ENCODE data around the gene GP5. TPM values are rescaled to one million over a fixed set of nuclear protein-coding genes. Genes with fewer than 3 reads are reported as not detected.

Gene GP5
- total and polyA plus RNA-seq, 4 donors = 0.03 to 3.3 (median 0.16) TPM

DNA sequence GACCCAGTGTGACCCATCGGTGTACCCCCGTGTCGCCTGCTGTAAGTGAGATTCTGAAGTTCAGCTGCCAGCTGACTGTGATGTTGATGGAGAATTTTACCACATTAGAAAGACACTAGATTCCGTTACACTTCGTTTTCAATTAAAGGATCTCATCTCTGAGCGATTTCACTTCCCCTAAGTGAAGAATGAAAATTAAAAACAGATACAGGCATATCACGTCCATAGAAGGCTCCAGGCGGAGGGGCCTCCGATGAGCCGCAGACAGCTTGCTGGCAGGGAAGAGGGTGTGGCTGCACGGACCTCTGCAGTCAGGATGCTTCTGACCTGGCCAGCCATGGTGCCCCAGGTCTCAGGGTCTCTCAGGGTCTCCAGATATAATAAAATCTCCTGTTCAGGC is 41.4 kb downstream of the GP5 start:
- Histone ChIP-seq H3K4me1 (ENCODE audit: control insufficient read depth in 4 of 4, insufficient read depth in 4 of 4, low read length in 3 of 4) (no peaks in the 10 kb centered on the region), H3K9me3 (ENCODE audit: control insufficient read depth in 4 of 4, low read length in 3 of 4) (no peaks in the 10 kb centered on the region), H3K4me3 (ENCODE audit: low read depth in 1 of 3, low read length in 3 of 3) (no peak overlapping the region), H3K36me3 (ENCODE audit: control insufficient read depth in 4 of 4, insufficient read depth in 3 of 4, low read depth in 1 of 4, low read length in 3 of 4) (no peaks in the 10 kb centered on the region), H3K27me3 (ENCODE audit: control insufficient read depth in 4 of 4, insufficient read depth in 4 of 4, low read length in 3 of 4) (no peaks in the 10 kb centered on the region), H3K27ac (ENCODE audit: low read depth in 1 of 2, low read length in 2 of 2) (no peak overlapping the region), H3K9ac (ENCODE audit: low read depth in 1 of 2, low read length in 2 of 2) (no peak overlapping the region)
- DNase-seq (ENCODE audit: low spot score) = no peak
- TF ChIP-seq HNF4G (IDR thresholded peaks at IDR 0.05) = no peak
- TF ChIP-seq, protein P1, sequence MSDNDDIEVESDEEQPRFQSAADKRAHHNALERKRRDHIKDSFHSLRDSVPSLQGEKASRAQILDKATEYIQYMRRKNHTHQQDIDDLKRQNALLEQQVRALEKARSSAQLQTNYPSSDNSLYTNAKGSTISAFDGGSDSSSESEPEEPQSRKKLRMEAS (IDR thresholded peaks at IDR 0.05) = no peak
- TF ChIP-seq NR2F2 (IDR thresholded peaks at IDR 0.05) = no peak
- TF ChIP-seq YY1 (IDR thresholded peaks at IDR 0.05) = no peak
- TF ChIP-seq RXRA (IDR thresholded peaks at IDR 0.05) = no peak
- TF ChIP-seq SP1 (IDR thresholded peaks at IDR 0.05) = no peak
- TF ChIP-seq, protein P2, sequence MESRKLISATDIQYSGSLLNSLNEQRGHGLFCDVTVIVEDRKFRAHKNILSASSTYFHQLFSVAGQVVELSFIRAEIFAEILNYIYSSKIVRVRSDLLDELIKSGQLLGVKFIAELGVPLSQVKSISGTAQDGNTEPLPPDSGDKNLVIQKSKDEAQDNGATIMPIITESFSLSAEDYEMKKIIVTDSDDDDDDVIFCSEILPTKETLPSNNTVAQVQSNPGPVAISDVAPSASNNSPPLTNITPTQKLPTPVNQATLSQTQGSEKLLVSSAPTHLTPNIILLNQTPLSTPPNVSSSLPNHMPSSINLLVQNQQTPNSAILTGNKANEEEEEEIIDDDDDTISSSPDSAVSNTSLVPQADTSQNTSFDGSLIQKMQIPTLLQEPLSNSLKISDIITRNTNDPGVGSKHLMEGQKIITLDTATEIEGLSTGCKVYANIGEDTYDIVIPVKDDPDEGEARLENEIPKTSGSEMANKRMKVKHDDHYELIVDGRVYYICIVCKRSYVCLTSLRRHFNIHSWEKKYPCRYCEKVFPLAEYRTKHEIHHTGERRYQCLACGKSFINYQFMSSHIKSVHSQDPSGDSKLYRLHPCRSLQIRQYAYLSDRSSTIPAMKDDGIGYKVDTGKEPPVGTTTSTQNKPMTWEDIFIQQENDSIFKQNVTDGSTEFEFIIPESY (IDR thresholded peaks at IDR 0.05) = no peak
- no peak for TF ChIP-seq FOXA1 (IDR thresholded peaks at IDR 0.05)
- TF ChIP-seq, protein P3, sequence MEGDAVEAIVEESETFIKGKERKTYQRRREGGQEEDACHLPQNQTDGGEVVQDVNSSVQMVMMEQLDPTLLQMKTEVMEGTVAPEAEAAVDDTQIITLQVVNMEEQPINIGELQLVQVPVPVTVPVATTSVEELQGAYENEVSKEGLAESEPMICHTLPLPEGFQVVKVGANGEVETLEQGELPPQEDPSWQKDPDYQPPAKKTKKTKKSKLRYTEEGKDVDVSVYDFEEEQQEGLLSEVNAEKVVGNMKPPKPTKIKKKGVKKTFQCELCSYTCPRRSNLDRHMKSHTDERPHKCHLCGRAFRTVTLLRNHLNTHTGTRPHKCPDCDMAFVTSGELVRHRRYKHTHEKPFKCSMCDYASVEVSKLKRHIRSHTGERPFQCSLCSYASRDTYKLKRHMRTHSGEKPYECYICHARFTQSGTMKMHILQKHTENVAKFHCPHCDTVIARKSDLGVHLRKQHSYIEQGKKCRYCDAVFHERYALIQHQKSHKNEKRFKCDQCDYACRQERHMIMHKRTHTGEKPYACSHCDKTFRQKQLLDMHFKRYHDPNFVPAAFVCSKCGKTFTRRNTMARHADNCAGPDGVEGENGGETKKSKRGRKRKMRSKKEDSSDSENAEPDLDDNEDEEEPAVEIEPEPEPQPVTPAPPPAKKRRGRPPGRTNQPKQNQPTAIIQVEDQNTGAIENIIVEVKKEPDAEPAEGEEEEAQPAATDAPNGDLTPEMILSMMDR (IDR thresholded peaks at IDR 0.05; ENCODE audit: low read depth, low read length, missing input control) = no peak
- no peak for TF ChIP-seq HNF4A (conservative IDR thresholded peaks at IDR 0.05)
- no peak for TF ChIP-seq GABPA (IDR thresholded peaks at IDR 0.05 in 1 of 2, conservative IDR thresholded peaks at IDR 0.05 in 1 of 2)
- TF ChIP-seq JUND (IDR thresholded peaks at IDR 0.05) = no peak
- no peak for TF ChIP-seq EGR1 (IDR thresholded peaks at IDR 0.05; ENCODE audit: low read depth in 2 of 2)
- TF ChIP-seq, protein P4, sequence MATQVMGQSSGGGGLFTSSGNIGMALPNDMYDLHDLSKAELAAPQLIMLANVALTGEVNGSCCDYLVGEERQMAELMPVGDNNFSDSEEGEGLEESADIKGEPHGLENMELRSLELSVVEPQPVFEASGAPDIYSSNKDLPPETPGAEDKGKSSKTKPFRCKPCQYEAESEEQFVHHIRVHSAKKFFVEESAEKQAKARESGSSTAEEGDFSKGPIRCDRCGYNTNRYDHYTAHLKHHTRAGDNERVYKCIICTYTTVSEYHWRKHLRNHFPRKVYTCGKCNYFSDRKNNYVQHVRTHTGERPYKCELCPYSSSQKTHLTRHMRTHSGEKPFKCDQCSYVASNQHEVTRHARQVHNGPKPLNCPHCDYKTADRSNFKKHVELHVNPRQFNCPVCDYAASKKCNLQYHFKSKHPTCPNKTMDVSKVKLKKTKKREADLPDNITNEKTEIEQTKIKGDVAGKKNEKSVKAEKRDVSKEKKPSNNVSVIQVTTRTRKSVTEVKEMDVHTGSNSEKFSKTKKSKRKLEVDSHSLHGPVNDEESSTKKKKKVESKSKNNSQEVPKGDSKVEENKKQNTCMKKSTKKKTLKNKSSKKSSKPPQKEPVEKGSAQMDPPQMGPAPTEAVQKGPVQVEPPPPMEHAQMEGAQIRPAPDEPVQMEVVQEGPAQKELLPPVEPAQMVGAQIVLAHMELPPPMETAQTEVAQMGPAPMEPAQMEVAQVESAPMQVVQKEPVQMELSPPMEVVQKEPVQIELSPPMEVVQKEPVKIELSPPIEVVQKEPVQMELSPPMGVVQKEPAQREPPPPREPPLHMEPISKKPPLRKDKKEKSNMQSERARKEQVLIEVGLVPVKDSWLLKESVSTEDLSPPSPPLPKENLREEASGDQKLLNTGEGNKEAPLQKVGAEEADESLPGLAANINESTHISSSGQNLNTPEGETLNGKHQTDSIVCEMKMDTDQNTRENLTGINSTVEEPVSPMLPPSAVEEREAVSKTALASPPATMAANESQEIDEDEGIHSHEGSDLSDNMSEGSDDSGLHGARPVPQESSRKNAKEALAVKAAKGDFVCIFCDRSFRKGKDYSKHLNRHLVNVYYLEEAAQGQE (IDR thresholded peaks at IDR 0.05) = no peak
- TF ChIP-seq, protein P5, sequence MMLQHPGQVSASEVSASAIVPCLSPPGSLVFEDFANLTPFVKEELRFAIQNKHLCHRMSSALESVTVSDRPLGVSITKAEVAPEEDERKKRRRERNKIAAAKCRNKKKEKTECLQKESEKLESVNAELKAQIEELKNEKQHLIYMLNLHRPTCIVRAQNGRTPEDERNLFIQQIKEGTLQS (IDR thresholded peaks at IDR 0.05) = no peak
- no peak for TF ChIP-seq RAD21 (IDR thresholded peaks at IDR 0.05)
- TF ChIP-seq TAF1 (conservative IDR thresholded peaks at IDR 0.05) = no peak
- no peak for TF ChIP-seq FOXA2 (IDR thresholded peaks at IDR 0.05)
- 91% methylated on average over 11 of the region's 11 CpGs for WGBS

Measured in liver (tissue), 9 donors.